K562 (cell line): ENCODE results near the gene NOTCH1. TPM values are rescaled to one million over a fixed set of nuclear protein-coding genes. Genes with fewer than 3 reads are reported as not detected.
A peak's percentile ranks its signal among the peaks of the same experiment; 100 is the strongest.

ENCODE experiments used
- ATF3 ChIP-seq, 2 experiments: fragments of 450-650 bp in 1 of 2; sonication (generic) in 1 of 2; formaldehyde crosslinking in 1 of 2; IDR thresholded peaks in 1 of 2; conservative IDR thresholded peaks in 1 of 2; 2 replicates each; pipeline versions ENCODE4 v1.6.1 to v1.8.1; 2016 to 2023; ENCODE audit warnings: mild to moderate bottlenecking in 2 of 2, moderate library complexity in 2 of 2, inconsistent platforms in 1 of 2, missing genetic modification reagents in 1 of 2
- BCL6 ChIP-seq: fragments of 250-450 bp; sonication (Bioruptor Pico); IDR thresholded peaks from 2 replicates; pipeline ENCODE4 v1.4.0; 2020
- BHLHE40 ChIP-seq: IDR thresholded peaks from 2 replicates; pipeline ENCODE4 v1.6.1; 2011; ENCODE audit warnings: low read length, improper control_type of control experiment
- CAMTA2 ChIP-seq: fragments of 250-450 bp; sonication (Bioruptor Pico); conservative IDR thresholded peaks from 2 replicates; pipeline ENCODE4 v1.5.1; 2022
- CTBP1 ChIP-seq: fragments of 450-650 bp; IDR thresholded peaks from 2 replicates; pipeline ENCODE4 v1.6.1; 2016; ENCODE audit warnings: borderline replicate concordance
- DMBX1 ChIP-seq: fragments of 250-450 bp; sonication (Bioruptor Pico); IDR thresholded peaks from 2 replicates; pipeline ENCODE4 v1.8.0; 2022; ENCODE audit warnings: inconsistent platforms, mild to moderate bottlenecking, moderate library complexity, borderline replicate concordance
- ELF4 ChIP-seq: fragments of 450-650 bp; formaldehyde crosslinking; IDR thresholded peaks from 2 replicates; pipeline ENCODE4 v1.4.0; 2022; ENCODE audit warnings: missing genetic modification characterization
- GATAD2B ChIP-seq: fragments of 450-650 bp; IDR thresholded peaks from 2 replicates; pipeline ENCODE4 v1.6.1; 2017; ENCODE audit warnings: mild to moderate bottlenecking, borderline replicate concordance
- HNRNPK ChIP-seq: fragments of 200-400 bp; formaldehyde crosslinking; IDR thresholded peaks from one replicate; pipeline ENCODE4 v1.6.1; 2018; ENCODE audit warnings: mild to moderate bottlenecking, low read depth, low read length; ENCODE audit not compliant: poor library complexity, severe bottlenecking
- HOXB6 ChIP-seq: fragments of 250-450 bp; sonication (Bioruptor Pico); IDR thresholded peaks from 2 replicates; pipeline ENCODE4 v1.5.1; 2022; ENCODE audit warnings: mild to moderate bottlenecking, borderline replicate concordance
- JUN ChIP-seq, 2 experiments: sonication (generic) in 1 of 2; formaldehyde crosslinking in 1 of 2; IDR thresholded peaks; 2 replicates each; pipeline versions ENCODE4 v1.6.1 to v1.8.0; 2012 to 2022; ENCODE audit warnings: borderline replicate concordance in 2 of 2, mild to moderate bottlenecking in 2 of 2, improper control_type of control experiment in 1 of 2, low read depth in 1 of 2, low read length in 1 of 2, missing genetic modification reagents in 1 of 2
- JUND ChIP-seq, 2 experiments: IDR thresholded peaks; 2 replicates in 1 of 2; 3 replicates in 1 of 2; pipeline ENCODE4 v1.6.1; 2011; ENCODE audit warnings: borderline replicate concordance in 2 of 2, low read depth in 2 of 2, low read length in 2 of 2, improper control_type of control experiment in 1 of 2, missing biosample characterization in 1 of 2, missing genetic modification characterization in 1 of 2, missing genetic modification reagents in 1 of 2
- L3MBTL2 ChIP-seq: fragments of 450-650 bp; IDR thresholded peaks from 2 replicates; pipeline ENCODE4 v1.6.1; 2016; ENCODE audit warnings: mild to moderate bottlenecking, moderate library complexity
- NFIC ChIP-seq: fragments of 450-650 bp; IDR thresholded peaks from 2 replicates; pipeline ENCODE4 v1.6.1; 2017; ENCODE audit warnings: mild to moderate bottlenecking, inconsistent platforms
- PYGO2 ChIP-seq: fragments of 450-650 bp; IDR thresholded peaks from 2 replicates; pipeline ENCODE4 v1.6.1; 2016; ENCODE audit warnings: mild to moderate bottlenecking, missing genetic modification characterization, moderate library complexity, missing compliant biosample characterization
- TAF7 ChIP-seq: fragments of 450-650 bp; IDR thresholded peaks from 2 replicates; pipeline ENCODE4 v1.6.1; 2016; ENCODE audit warnings: missing genetic modification characterization, missing compliant biosample characterization
- TEAD2 ChIP-seq: fragments of 450-650 bp; IDR thresholded peaks from 2 replicates; pipeline ENCODE4 v1.6.1; 2016; ENCODE audit warnings: missing genetic modification characterization, control low read depth, missing compliant biosample characterization
- ZEB2 ChIP-seq: fragments of 450-650 bp; IDR thresholded peaks from 2 replicates; pipeline ENCODE4 v1.6.1; 2016
- ZNF282 ChIP-seq: sonication (generic); formaldehyde crosslinking; IDR thresholded peaks from 2 replicates; pipeline ENCODE4 v1.8.1; 2023; ENCODE audit warnings: missing genetic modification reagents
- ZNF3 ChIP-seq: fragments of 250-450 bp; sonication (Bioruptor Pico); IDR thresholded peaks from 2 replicates; pipeline ENCODE4 v1.5.0; 2021; ENCODE audit warnings: mild to moderate bottlenecking, moderate library complexity
- ZNF445 ChIP-seq: fragments of 250-450 bp; sonication (Bioruptor Pico); IDR thresholded peaks from 2 replicates; pipeline ENCODE4 v1.4.0; 2020; ENCODE audit warnings: low read depth, mild to moderate bottlenecking, moderate library complexity
- polyA plus RNA-seq, 8 experiments: library from polyadenylated mRNA; depleted of rRNA in 4 of 8; stranded (reverse) in 5 of 8; unstranded in 3 of 8; fragments of >200 nt; fragmentation: Nextera tagmentation in 2 of 8; fragmentation: Illumina TruSeq in 1 of 8; extraction: Ambion mirVana in 2 of 8; extraction: Trizol in 1 of 8; gene quantifications; 2 replicates each; pipeline versions ENCODE4 v1.2.1 to v1.2.3, GENCODE V29; 2011 to 2014; ENCODE audit warnings: inconsistent platforms in 1 of 8, missing spikeins in 1 of 8
- total RNA-seq, 7 experiments: library from RNA; depleted of rRNA in 6 of 7; stranded (reverse); fragments of >200 nt in 6 of 7; fragmentation: Illumina TruSeq in 2 of 7; extraction: Trizol in 2 of 7; gene quantifications; 2 replicates each; pipeline versions ENCODE4 v1.2.1 to v1.2.3, GENCODE V29; 2011 to 2021; ENCODE audit warnings: low replicate concordance in 1 of 7
- TF ChIP-seq, protein P1 (sequence below), 2 experiments: fragments of 450-650 bp in 1 of 2; IDR thresholded peaks; 2 replicates each; pipeline ENCODE4 v1.6.1; 2011 to 2017; ENCODE audit warnings: low read depth in 2 of 2, antibody characterized with exemption in 1 of 2, borderline replicate concordance in 1 of 2, low read length in 1 of 2, mild to moderate bottlenecking in 1 of 2, mixed read lengths in 1 of 2; ENCODE audit not compliant: control insufficient read depth in 1 of 2
- TF ChIP-seq, protein P2 (sequence below): sonication (generic); formaldehyde crosslinking; IDR thresholded peaks from 2 replicates; pipeline ENCODE4 v1.9.0; 2022; ENCODE audit warnings: mild to moderate bottlenecking, missing genetic modification reagents

NOTCH1 gene
- total and polyA plus RNA-seq, 9 of the 15 experiments (the other 6 are each of a cell fraction or from before 2014, with no cell fraction given): 0.03 to 31.4 (median 2.3) TPM

DNA sequence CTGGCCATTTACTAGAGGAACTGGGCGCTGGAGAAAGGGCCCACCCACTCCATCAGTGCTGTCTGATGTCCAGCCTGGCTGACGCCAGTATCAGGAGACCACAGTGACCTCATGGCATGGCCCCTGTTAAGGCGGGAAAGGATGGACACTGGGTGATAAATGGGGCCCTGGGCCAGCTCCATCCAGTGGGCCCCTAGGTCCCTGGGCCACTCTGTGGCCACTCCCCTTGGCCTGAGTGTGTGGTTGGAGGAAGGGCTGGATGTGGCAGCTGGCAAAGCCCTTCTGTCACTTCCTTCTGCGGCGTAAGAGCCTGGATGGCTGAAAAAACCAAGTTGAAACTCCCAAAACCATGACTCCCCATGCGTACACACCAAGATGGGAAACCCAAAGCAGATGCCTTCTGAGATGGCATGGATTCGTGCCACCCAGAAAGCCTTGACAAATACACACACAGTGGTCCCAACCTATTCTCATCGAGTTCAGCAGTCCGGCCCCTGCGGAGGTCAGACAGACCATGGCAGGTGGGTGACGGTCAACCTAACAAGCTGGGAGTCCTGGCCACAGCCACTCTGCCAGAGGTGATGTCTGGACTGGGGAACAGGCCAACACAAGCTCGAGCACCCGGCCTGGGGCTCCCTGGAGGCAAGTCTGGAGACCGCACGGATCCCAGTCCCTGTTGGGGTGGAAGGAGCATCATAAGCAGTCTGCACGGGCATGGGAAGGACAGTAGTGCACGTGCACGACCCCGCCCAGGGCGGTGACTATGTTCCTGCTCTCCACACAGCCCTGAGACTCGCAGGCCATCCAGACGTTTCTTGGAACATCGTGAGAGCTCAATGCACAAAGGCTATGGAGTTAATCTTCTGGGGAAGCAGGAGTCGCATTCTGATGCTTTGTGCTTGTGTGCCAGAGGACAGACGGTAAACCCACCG is 45.2 kb upstream of the NOTCH1 start (continued):
- TF ChIP-seq, protein P1, sequence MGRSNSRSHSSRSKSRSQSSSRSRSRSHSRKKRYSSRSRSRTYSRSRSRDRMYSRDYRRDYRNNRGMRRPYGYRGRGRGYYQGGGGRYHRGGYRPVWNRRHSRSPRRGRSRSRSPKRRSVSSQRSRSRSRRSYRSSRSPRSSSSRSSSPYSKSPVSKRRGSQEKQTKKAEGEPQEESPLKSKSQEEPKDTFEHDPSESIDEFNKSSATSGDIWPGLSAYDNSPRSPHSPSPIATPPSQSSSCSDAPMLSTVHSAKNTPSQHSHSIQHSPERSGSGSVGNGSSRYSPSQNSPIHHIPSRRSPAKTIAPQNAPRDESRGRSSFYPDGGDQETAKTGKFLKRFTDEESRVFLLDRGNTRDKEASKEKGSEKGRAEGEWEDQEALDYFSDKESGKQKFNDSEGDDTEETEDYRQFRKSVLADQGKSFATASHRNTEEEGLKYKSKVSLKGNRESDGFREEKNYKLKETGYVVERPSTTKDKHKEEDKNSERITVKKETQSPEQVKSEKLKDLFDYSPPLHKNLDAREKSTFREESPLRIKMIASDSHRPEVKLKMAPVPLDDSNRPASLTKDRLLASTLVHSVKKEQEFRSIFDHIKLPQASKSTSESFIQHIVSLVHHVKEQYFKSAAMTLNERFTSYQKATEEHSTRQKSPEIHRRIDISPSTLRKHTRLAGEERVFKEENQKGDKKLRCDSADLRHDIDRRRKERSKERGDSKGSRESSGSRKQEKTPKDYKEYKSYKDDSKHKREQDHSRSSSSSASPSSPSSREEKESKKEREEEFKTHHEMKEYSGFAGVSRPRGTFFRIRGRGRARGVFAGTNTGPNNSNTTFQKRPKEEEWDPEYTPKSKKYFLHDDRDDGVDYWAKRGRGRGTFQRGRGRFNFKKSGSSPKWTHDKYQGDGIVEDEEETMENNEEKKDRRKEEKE (IDR thresholded peaks at IDR 0.05; ENCODE audit: borderline replicate concordance in 1 of 2, control insufficient read depth in 1 of 2, low read depth in 2 of 2, low read length in 1 of 2): no peak
- TF ChIP-seq, protein P2, sequence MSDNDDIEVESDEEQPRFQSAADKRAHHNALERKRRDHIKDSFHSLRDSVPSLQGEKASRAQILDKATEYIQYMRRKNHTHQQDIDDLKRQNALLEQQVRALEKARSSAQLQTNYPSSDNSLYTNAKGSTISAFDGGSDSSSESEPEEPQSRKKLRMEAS (CRISPR knock-in tag): peak; percentile 54; the same call in 1 of the 2 replicates
- TF ChIP-seq PYGO2 (tag) (no peak), HOXB6 (no peak), JUND (IDR thresholded peaks at IDR 0.05; ENCODE audit: borderline replicate concordance, low read depth, low read length) (no peak), JUND (tag; IDR thresholded peaks at IDR 0.05; ENCODE audit: borderline replicate concordance, low read depth, low read length) (0 out of 3 replicates have a peak, but pooled peaks have one; percentile 18), ZNF445 (CRISPR knock-in tag) (no peak), BCL6 (CRISPR knock-in tag) (no peak), L3MBTL2 (peak; percentile 74), GATAD2B (no peak), CAMTA2 (CRISPR knock-in tag) (no peak), TEAD2 (no peak), ZNF282 (CRISPR knock-in tag) (no peak), ZNF3 (CRISPR knock-in tag) (no peak), JUN (IDR thresholded peaks at IDR 0.05; ENCODE audit: borderline replicate concordance, low read depth, low read length) (no peak), JUN (CRISPR knock-in tag; IDR thresholded peaks at IDR 0.05; ENCODE audit: borderline replicate concordance) (no peak), ZEB2 (no peak), DMBX1 (CRISPR knock-in tag) (no peak), ATF3 (IDR thresholded peaks at IDR 0.05) (peak; percentile 47; the same call in 1 of the 2 replicates), ATF3 (CRISPR knock-in tag; conservative IDR thresholded peaks at IDR 0.05) (no peak), CTBP1 (peak; percentile 58; the same call in 1 of the 2 replicates), TAF7 (tag) (no peak), HNRNPK (no peak), NFIC (no peak), ELF4 (CRISPR knock-in tag) (no peak), BHLHE40 (peak; percentile 90)
